Retinal pigment epithelial cell (primary cell): ENCODE measurements around the gene SGMS1.

Experiments used
- DNase-seq: peaks from one replicate; pipeline ENCODE4 v3.0.0-alpha.2; 2010; ENCODE audit warnings: low read depth
- H3K4me3 ChIP-seq: 2 replicates; pipeline ENCODE4 v1.5.1; 2011; ENCODE audit warnings: mild to moderate bottlenecking, low read length, control low read depth, moderate library complexity
- CTCF ChIP-seq: conservative IDR thresholded peaks from 2 replicates; pipeline ENCODE4 v1.5.1; 2011; ENCODE audit warnings: low read depth, low read length, control low read depth, inconsistent platforms

SGMS1 gene

GRCh38 chr10:50629495-50630122 lies 5.9 kb upstream of the SGMS1 start:
- no peak for DNase-seq
- no peak for TF ChIP-seq CTCF
- no peak overlapping the region for H3K4me3 ChIP-seq

- TF ChIP-seq CTCF = no peak
- H3K4me3 ChIP-seq = no peak overlapping the region
- no peak for DNase-seq
These were observed 4.1 kb upstream of the SGMS1 start for GRCh38 chr10:50627896-50628295.

GRCh38 chr10:50627443-50627842 lies 3.7 kb upstream of the SGMS1 start:
- no peak for TF ChIP-seq CTCF
- no peak for DNase-seq
- H3K4me3 ChIP-seq = no peak overlapping the region

- no peak for TF ChIP-seq CTCF
- no peak for DNase-seq
- H3K4me3 ChIP-seq = peak overlapping the region; percentile 83
These were observed 1.9 kb upstream of the SGMS1 start for GRCh38 chr10:50625649-50626132.

GRCh38 chr10:50624866-50625501 lies 1.2 kb upstream of the SGMS1 start:
- peak overlapping the region; percentile 83 for H3K4me3 ChIP-seq
- TF ChIP-seq CTCF = peak; percentile 74
- DNase-seq = no peak

GRCh38 chr10:50624413-50624865 lies 683 bp upstream of the SGMS1 start:
- peak overlapping the region; percentile 83 for H3K4me3 ChIP-seq
- TF ChIP-seq CTCF = no peak
- DNase-seq = peak; percentile 84
